ENCODE measurements around the gene NSG1. TPM values are rescaled to one million over a fixed set of nuclear protein-coding genes. Genes with fewer than 3 reads are reported as not detected.

NSG1 gene
- total RNA-seq, 1 donor from 2014 or later = 71.9 TPM

DNA sequence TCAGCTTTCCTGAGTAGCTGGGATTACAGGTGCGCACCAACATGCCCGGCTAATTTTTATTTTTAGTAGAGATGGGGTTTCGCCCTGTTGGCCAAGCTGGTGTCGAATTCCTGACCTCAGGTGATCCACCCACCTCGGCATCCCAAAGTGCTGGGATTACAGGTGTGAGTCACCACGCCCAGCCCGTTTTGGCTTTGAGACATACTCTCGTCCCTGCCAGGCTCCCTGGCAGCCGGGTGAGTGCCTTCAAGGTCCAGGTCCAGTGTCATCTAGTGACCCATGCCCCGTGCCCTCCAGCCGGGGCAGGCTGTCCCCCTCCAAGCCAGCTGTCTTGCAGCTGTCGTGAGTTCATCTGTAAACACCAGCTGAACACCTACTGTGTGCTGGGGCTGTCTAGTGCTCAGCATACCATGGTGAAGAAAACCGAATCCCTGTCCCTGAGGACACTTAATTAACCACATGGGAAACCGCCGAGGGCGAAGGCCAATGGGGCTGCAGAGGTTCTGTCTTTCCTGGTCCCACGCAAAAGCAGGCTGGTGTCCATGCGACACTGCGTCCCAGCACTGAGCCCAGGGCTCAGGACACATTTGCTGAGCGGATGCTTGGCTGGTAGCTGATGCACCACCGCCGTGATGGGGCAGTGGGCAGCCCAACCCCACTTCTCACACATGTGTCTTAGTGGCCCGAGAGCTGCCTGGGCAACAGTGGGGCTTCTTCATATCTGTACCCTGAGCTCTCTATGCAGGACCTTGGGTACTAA, 21.9 kb downstream of the NSG1 start:
- Mint-ChIP-seq H3K36me3 (peaks cover 4% of the 10 kb centered on the region), H3K27ac (no peak overlapping the region), H3K27me3 (no peaks in the 10 kb centered on the region), H3K9me3 (no peaks in the 10 kb centered on the region), H3K4me1 (ENCODE audit: unreplicated experiment) (no peaks in the 10 kb centered on the region), H3K4me3 (no peak overlapping the region)
- no peak for DNase-seq (ENCODE audit: extremely low spot score, unreplicated experiment)
- TF ChIP-seq, protein P1, sequence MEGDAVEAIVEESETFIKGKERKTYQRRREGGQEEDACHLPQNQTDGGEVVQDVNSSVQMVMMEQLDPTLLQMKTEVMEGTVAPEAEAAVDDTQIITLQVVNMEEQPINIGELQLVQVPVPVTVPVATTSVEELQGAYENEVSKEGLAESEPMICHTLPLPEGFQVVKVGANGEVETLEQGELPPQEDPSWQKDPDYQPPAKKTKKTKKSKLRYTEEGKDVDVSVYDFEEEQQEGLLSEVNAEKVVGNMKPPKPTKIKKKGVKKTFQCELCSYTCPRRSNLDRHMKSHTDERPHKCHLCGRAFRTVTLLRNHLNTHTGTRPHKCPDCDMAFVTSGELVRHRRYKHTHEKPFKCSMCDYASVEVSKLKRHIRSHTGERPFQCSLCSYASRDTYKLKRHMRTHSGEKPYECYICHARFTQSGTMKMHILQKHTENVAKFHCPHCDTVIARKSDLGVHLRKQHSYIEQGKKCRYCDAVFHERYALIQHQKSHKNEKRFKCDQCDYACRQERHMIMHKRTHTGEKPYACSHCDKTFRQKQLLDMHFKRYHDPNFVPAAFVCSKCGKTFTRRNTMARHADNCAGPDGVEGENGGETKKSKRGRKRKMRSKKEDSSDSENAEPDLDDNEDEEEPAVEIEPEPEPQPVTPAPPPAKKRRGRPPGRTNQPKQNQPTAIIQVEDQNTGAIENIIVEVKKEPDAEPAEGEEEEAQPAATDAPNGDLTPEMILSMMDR (conservative IDR thresholded peaks at IDR 0.05) = no peak

DNA sequence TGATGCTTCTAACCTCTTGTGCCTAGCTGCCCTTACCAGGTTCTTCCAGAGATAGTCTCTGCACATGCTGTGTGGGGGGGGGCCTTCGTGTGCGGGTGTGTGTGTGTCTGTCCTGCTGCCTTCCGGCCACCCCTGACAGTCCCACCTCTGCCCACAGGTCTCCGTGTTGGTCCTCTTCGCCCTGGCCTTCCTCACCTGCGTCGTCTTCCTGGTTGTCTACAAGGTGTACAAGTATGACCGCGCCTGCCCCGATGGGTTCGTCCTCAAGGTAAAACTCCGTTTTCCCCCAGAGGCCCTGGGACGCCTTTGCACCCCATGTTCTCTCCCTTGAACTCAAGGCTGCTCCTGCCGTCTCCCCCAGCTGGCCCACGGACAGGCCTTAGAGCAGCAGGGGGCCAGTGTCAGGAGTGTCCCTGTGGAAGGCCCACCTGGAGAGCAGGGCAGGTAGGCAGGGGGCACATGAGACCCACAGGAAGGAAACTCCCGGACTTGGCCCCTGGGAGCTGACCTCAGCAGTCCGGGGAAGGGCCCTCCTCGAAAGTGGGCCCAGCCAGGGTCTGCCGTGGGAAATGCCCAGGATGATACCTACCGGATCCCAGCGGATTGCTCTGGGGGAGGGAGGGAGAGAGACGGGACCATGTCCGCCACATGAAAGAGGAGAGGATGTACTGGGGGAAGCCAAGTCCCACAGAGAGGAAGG, 22.7 kb downstream of the NSG1 start:
- peaks cover 4% of the 10 kb centered on the region for H3K36me3 Mint-ChIP-seq
- no peak overlapping the region for H3K27ac Mint-ChIP-seq
- H3K4me3 Mint-ChIP-seq = no peak overlapping the region
- no peaks in the 10 kb centered on the region for H3K9me3 Mint-ChIP-seq
- H3K27me3 Mint-ChIP-seq = no peaks in the 10 kb centered on the region
- TF ChIP-seq, protein P1 (conservative IDR thresholded peaks at IDR 0.05) = no peak
- DNase-seq (ENCODE audit: extremely low spot score, unreplicated experiment) = no peak
- H3K4me1 Mint-ChIP-seq (ENCODE audit: unreplicated experiment) = no peaks in the 10 kb centered on the region

DNA sequence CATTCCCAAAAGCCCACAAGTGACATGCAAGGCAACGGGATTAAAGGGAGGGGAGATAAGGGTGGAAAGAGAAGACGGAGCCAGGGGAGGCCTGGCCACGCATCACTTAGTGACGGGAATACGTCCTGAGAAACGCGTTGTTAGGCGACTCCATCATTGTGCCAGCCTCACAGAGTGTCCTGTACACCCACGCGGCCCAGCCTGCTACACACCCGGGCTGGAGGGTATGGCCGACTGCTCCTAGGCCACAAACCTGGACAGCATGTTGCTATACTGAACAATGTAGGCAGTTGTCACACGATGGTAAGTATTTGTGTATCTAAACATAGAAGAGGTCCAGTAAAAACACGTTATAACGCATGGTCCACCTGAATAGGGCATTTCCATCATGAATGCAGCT, 23.4 kb downstream of the NSG1 start:
- Mint-ChIP-seq H3K27me3 (no peaks in the 10 kb centered on the region), H3K36me3 (peaks cover 4% of the 10 kb centered on the region), H3K4me1 (ENCODE audit: unreplicated experiment) (no peaks in the 10 kb centered on the region), H3K27ac (peak overlapping the region; percentile 31), H3K9me3 (no peaks in the 10 kb centered on the region), H3K4me3 (no peak overlapping the region)
- TF ChIP-seq, protein P1 (conservative IDR thresholded peaks at IDR 0.05) = no peak
- DNase-seq (ENCODE audit: extremely low spot score, unreplicated experiment) = no peak

DNA sequence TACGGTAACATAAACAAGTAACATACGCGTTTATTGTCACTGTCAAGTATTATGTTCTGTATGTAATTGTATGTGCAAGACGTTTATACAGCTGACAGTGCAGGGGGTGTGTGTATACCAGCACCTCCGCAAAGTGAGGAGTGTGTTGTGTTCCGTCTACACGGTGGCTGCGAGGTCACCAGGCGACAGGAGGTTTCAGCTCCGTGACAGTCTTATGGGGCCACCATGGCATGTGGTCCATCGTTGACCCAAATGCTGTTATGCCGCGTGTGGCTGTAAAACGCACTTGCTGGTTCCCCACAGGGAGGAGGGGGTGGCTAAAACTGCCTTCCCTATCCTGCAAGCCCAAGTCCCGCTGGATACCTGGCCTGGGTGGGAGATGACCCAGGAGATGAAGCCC, 25.0 kb downstream of the NSG1 start:
- no peak overlapping the region for H3K4me3 Mint-ChIP-seq
- no peaks in the 10 kb centered on the region for H3K27me3 Mint-ChIP-seq
- DNase-seq (ENCODE audit: extremely low spot score, unreplicated experiment) = no peak
- H3K36me3 Mint-ChIP-seq = peaks cover 7% of the 10 kb centered on the region
- no peaks in the 10 kb centered on the region for H3K4me1 Mint-ChIP-seq (ENCODE audit: unreplicated experiment)
- TF ChIP-seq, protein P1 (conservative IDR thresholded peaks at IDR 0.05) = no peak
- H3K27ac Mint-ChIP-seq = no peak overlapping the region
- no peaks in the 10 kb centered on the region for H3K9me3 Mint-ChIP-seq

DNA sequence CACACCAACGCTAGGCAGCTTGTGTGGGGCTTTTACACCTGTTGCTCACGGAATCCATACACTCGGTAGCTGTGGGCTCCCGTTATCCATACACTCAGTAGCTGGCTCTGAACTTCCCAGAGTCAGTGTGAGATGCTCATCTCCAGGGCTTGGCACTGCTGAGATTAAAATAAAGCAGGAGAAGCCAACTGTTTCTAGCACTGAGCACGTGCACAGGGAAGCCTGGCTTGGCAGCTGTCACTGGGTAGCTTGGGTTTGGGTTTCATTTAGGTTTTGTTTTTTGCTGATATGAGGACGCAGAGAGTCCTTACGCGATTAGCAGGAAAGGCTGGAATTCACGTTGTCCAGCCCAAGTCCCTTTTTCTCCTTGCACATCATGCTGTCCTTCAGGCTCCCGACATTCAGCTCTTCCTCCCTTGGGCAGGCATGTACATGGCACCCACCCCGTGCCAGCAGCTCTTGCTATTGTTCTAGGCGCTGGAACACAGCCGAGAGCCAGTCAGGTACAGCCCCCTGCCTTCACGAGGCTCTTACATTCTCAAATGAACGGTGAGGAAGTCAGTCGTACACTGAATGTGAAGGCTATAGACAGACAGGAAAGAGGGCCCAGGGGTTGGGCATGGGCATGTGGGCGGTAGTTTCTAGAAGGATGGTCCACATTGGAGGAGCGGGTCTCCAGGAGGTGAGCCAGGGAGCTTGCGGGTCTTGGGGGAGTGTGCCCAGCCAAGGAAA, 25.9 kb downstream of the NSG1 start:
- peaks cover 7% of the 10 kb centered on the region for H3K36me3 Mint-ChIP-seq
- no peak overlapping the region for H3K27ac Mint-ChIP-seq
- H3K9me3 Mint-ChIP-seq = no peaks in the 10 kb centered on the region
- no peaks in the 10 kb centered on the region for H3K27me3 Mint-ChIP-seq
- no peak overlapping the region for H3K4me3 Mint-ChIP-seq
- DNase-seq (ENCODE audit: extremely low spot score, unreplicated experiment) = no peak
- TF ChIP-seq, protein P1 (conservative IDR thresholded peaks at IDR 0.05) = no peak
- no peaks in the 10 kb centered on the region for H3K4me1 Mint-ChIP-seq (ENCODE audit: unreplicated experiment)
